Suprapubic skin (tissue), 4 donors: ENCODE data around the gene SPDYC.

Experiments used
- CTCF ChIP-seq, 2 donors: fragments of 200-600 bp in 1 of 2; fragments of 450-650 bp in 1 of 2; sonication (generic) in 1 of 2; IDR thresholded peaks; one replicate each; pipeline ENCODE4 v1.5.1; 2016 to 2019; ENCODE audit warnings: antibody characterized with exemption in 2 of 2, mild to moderate bottlenecking in 1 of 2, moderate library complexity in 1 of 2
- EP300 ChIP-seq: sonication (generic); formaldehyde crosslinking; IDR thresholded peaks from one replicate; pipeline ENCODE4 v1.6.1; 2017; ENCODE audit warnings: antibody characterized with exemption
- POLR2A ChIP-seq, 2 donors: fragments of 450-650 bp; IDR thresholded peaks; one replicate each; pipeline ENCODE4 v1.6.1; 2017; ENCODE audit warnings: antibody characterized with exemption in 2 of 2, mild to moderate bottlenecking in 2 of 2, moderate library complexity in 2 of 2
- POLR2AphosphoS5 ChIP-seq, 3 donors: sonication (generic); formaldehyde crosslinking; IDR thresholded peaks; one replicate each; pipeline ENCODE4 v1.6.1; 2017; ENCODE audit warnings: antibody characterized with exemption in 3 of 3

- TF ChIP-seq POLR2A (IDR thresholded peaks at IDR 0.05), result peak; percentile 61 to 90
- TF ChIP-seq CTCF (IDR thresholded peaks at IDR 0.05), result no peak
- no peak for TF ChIP-seq EP300
- TF ChIP-seq POLR2AphosphoS5 (IDR thresholded peaks at IDR 0.05), result peak; percentile 46 to 98 (median 92)
These were observed 48.0 kb upstream of the SPDYC start, which contains the start of the genes FAU and MRPL49 for GRCh38 chr11:65121865-65122696.
